RWPE1 (cell line): ENCODE results near the gene ATP8B2.
"Not testable (repeated sequence)": the region's sequence is repeated elsewhere in the genome, so short reads cannot be mapped to it uniquely, and the experiment has no call there.

Experiments used
- CTCF ChIA-PET: fragments of 350-600 bp; sonication (Branson Sonifier 250); formaldehyde crosslinking; extraction: SDS; loops from one replicate; lab custom pipeline; 2021; lab: Yijun Ruan, JAX
- POLR2A ChIA-PET: fragments of 400-600 bp; formaldehyde crosslinking; extraction: SDS; loops from one replicate; lab custom pipeline; 2020; ENCODE audit warnings: antibody characterized with exemption; ENCODE audit not compliant: low non-redundant PET; lab: Yijun Ruan, JAX
- DNase-seq: peaks from one replicate; pipeline ENCODE4 v3.0.0; 2012; ENCODE audit warnings: low spot score
- H3K27ac ChIP-seq: fragments of 450-650 bp; 2 replicates; pipeline ENCODE4 v1.5.1; 2017
- TF ChIP-seq, protein P1 (sequence below): fragments of 450-650 bp; conservative IDR thresholded peaks from 2 replicates; pipeline ENCODE4 v1.5.1; 2017; ENCODE audit warnings: low read depth, mild to moderate bottlenecking

The ATP8B2 gene

GRCh38 chr1:154338875-154339274 is 13.6 kb downstream of the ATP8B2 start:
- ChIA-PET POLR2A (no interaction called here), CTCF (no interaction called here)
- TF ChIP-seq, protein P1, sequence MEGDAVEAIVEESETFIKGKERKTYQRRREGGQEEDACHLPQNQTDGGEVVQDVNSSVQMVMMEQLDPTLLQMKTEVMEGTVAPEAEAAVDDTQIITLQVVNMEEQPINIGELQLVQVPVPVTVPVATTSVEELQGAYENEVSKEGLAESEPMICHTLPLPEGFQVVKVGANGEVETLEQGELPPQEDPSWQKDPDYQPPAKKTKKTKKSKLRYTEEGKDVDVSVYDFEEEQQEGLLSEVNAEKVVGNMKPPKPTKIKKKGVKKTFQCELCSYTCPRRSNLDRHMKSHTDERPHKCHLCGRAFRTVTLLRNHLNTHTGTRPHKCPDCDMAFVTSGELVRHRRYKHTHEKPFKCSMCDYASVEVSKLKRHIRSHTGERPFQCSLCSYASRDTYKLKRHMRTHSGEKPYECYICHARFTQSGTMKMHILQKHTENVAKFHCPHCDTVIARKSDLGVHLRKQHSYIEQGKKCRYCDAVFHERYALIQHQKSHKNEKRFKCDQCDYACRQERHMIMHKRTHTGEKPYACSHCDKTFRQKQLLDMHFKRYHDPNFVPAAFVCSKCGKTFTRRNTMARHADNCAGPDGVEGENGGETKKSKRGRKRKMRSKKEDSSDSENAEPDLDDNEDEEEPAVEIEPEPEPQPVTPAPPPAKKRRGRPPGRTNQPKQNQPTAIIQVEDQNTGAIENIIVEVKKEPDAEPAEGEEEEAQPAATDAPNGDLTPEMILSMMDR, result no peak
- no peak for DNase-seq
- no peak overlapping the region for H3K27ac ChIP-seq

DNA sequence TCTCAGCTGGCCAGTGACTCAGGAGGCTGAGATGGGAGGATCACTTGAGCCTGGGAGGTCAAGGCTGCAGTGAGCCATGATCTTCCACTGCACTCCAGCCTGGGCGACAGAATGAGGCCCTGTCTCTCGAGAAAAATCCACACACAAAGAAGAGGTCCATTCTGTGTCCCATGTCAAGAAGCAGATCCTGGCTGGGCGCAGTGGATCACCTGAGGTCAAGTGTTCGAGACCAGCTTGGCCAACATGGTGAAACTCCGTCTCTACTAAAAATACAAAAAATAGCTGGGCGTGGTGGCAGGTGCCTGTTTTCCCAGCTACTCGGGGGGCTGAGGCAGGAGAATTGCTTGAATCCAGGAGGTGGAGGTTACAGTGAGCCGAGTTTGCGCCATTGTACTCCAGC is 16.0 kb downstream of the ATP8B2 start:
- POLR2A ChIA-PET, DNase-seq: not testable (repeated sequence)
- peak overlapping the region; percentile 9 for H3K27ac ChIP-seq
- CTCF ChIA-PET, result interaction anchor here (0.6 kb wide), 1 partner anchor 459 kb away, joined by 4 read pairs; no protein-coding TSS in a partner anchor

GRCh38 chr1:154342132-154342531 is 16.8 kb downstream of the ATP8B2 start:
- TF ChIP-seq, protein P1, result no peak
- POLR2A ChIA-PET, result no interaction called here
- CTCF ChIA-PET, result interaction anchor here (0.6 kb wide), 1 partner anchor 18 kb away, joined by 4 read pairs; no protein-coding TSS in a partner anchor
- H3K27ac ChIP-seq, result peak overlapping the region; percentile 18
- DNase-seq, result no peak

- ChIA-PET POLR2A (interaction anchor here (0.5 kb wide), 1 partner anchor 10 kb away, joined by 3 read pairs; no protein-coding TSS in a partner anchor), CTCF (interaction anchor here (0.6 to 2.1 kb wide), 3 partner anchors 8 to 19 kb away, joined by 3 to 14 read pairs (median 4); no protein-coding TSS in a partner anchor)
- H3K27ac ChIP-seq, result peak overlapping the region; percentile 18; the same call in 1 of the 2 replicates
- no peak for DNase-seq
- TF ChIP-seq, protein P1, result no peak
Observed at GRCh38 chr1:154342836-154343472, 17.6 kb downstream of the ATP8B2 start.

- ChIA-PET POLR2A (no interaction called here), CTCF (interaction anchor here (0.8 to 2.1 kb wide), 2 partner anchors 10 to 24 kb away, joined by 4 to 14 read pairs; no protein-coding TSS in a partner anchor)
- H3K27ac ChIP-seq, result no peak overlapping the region
- TF ChIP-seq, protein P1, result peak; percentile 69
- DNase-seq, result no peak
Observed at GRCh38 chr1:154344977-154345837, 19.9 kb downstream of the ATP8B2 start.

DNA sequence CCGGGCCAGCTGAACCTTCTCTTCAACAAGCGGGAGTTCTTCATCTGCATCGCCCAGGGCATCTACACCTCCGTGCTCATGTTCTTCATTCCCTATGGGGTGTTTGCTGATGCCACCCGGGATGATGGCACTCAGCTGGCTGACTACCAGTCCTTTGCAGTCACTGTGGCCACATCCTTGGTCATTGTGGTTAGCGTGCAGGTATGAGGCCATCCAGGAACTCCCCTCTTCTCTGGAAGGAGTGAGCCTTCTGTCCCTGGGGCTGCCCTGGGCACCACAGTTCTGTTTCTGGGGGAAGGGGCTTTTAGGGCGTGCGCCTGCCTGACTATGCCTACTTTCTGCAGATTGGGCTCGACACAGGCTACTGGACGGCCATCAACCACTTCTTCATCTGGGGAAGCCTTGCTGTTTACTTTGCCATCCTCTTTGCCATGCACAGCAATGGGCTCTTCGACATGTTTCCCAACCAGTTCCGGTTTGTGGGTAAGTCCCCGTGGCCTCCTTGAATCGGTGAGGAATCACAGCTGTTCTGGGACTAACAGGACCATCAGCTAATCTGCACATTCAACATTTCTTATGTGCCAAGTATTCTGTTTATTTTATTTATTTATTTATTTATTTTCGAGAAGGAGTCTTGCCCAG is 21.1 kb downstream of the ATP8B2 start:
- no peak for DNase-seq
- H3K27ac ChIP-seq, result peak overlapping the region; percentile 10
- TF ChIP-seq, protein P1, result no peak
- ChIA-PET POLR2A (no interaction called here), CTCF (interaction anchor here (0.7 to 1.2 kb wide), 3 partner anchors 11 to 1692 kb away, joined by 3 to 4 read pairs (median 4); no protein-coding TSS in a partner anchor)
